HG03108 (cell line): ENCODE measurements around the gene PPP5C.
"Not testable (repeated sequence)": the region's sequence is repeated elsewhere in the genome, so short reads cannot be mapped to it uniquely, and the experiment has no call there.

Source experiments
- ATAC-seq: cut with Tn5 transposase; IDR thresholded peaks from one replicate; pipeline ENCODE4 v1.9.1; 2021; ENCODE audit warnings: moderate library complexity; ENCODE audit not compliant: unreplicated experiment

PPP5C gene

DNA sequence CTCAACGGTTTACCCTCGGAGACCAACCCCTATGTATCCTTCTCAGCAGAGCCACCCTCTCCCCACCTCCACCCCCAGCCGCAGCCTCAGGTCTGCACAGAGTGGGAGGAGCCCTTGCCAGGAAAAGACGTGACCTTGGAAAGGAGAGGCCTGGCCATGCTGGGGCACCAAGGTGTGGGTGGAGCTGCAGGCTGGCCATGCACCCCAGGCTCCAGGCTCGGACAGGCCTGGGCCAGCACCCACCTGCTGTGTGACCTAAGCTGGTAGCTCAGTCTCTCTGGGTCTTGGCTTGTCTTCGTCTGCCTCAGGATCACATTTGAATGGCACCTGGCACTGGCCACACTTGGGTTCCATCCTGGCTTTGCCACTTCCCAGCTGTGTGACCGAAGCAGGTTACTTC is 37.0 kb downstream of the PPP5C start:
- no peak for ATAC-seq

DNA sequence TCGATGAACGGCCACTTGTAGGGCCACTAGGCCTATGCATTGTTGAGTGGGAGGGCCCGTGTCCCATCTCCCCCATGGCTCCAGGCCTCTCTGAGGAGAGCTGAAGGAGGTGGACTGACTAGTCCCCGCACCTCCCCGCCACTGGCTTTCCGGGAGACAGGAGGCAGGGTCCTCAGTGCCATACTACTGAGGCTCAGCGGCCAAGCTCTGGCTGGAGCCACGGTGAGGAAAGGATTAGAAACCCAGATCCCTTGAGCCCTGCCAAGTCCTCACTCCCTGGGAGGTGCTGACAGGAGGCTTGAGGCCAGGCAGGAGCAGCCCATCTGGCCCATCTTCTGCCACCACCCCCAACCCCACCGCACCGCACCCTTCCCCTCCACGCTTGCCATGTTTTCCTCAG is 37.5 kb downstream of the PPP5C start:
- ATAC-seq: no peak

DNA sequence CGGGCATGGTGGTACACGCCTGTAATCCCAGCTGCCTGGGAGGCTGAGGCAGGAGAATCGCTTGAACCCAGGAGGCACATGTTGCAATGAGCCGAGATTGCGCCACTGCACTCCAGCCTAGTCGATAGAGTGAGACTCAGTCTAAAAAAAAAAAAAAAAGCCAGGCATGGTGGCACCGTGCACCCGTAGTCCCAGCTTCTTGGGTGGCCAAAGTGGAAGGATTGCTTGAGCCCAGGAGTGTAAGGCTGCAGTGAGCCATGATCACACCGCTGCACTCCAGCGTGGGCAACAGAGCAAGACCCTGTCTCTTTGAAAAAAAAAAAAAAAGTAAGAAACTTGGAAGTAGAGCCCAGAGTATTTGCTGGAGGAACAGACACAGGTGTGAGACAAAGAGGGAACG is 38.7 kb downstream of the PPP5C start:
- no peak for ATAC-seq

DNA sequence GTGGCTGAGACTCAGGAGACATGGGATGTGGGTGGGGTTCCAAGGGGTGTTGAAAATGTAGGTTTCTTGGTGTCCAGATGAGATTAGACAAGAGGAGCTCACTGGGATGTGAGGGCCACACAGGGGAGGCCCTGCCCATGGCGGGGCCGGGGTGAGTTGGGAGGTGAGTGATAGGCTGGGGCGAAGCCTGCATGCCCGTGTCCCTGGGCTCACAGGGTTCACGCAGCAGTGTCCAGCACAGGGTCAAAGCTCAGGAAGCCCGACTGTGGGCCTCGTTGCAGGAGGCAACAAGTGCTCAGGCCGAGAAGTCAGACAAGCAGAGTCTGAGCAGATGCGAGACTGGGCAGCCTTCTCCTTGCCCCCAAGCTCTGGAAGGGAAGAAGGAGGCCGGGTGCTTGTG is 39.3 kb downstream of the PPP5C start:
- no peak for ATAC-seq

DNA sequence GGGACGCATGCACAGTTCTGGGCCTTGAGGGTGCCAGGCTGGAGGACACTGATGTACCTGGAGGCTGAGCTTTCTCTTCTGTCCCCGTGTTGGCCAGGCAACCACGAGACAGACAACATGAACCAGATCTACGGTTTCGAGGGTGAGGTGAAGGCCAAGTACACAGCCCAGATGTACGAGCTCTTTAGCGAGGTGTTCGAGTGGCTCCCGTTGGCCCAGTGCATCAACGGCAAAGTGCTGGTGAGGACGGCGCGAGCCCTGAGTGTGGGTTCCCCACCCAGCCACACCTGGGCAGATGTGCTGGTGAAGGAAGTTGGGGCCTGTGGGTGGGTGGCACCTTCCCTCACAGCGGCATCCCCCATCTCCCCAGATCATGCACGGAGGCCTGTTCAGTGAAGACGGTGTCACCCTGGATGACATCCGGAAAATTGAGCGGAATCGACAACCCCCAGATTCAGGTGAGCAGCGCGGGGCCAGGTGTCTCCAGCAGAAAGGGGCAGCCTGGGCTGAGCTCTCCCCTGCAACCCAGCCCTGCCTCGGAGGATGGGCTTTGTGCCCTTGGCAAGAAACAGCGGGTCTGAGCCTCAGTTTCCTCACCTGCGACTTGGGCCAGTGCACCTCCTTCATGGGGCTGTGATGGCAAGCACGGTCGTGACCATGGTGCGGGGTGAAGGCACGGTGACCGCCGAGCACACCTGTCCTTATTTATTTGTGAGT is 40.3 kb downstream of the PPP5C start:
- ATAC-seq: no peak

DNA sequence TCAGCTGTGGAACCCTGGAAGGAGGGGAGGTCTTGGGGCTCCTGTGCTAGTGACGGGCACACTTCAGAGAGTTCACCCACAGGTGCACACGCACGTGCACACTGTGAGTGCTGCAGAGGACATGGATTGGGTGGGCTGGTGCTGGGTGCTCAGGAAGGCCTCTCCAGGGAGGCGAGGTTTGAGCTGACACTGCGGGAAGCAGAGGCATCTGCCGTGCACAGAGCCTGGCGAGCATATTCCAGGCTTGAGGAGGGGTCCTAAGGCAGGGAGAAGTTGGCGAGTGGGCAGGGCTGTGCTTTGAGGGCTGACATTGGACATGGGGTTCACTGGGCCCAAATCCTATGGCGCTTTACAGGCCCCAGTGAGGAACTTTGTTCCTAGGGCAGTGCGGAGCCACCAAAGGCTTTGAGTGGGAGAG is 40.8 kb downstream of the PPP5C start:
- ATAC-seq: no peak

DNA sequence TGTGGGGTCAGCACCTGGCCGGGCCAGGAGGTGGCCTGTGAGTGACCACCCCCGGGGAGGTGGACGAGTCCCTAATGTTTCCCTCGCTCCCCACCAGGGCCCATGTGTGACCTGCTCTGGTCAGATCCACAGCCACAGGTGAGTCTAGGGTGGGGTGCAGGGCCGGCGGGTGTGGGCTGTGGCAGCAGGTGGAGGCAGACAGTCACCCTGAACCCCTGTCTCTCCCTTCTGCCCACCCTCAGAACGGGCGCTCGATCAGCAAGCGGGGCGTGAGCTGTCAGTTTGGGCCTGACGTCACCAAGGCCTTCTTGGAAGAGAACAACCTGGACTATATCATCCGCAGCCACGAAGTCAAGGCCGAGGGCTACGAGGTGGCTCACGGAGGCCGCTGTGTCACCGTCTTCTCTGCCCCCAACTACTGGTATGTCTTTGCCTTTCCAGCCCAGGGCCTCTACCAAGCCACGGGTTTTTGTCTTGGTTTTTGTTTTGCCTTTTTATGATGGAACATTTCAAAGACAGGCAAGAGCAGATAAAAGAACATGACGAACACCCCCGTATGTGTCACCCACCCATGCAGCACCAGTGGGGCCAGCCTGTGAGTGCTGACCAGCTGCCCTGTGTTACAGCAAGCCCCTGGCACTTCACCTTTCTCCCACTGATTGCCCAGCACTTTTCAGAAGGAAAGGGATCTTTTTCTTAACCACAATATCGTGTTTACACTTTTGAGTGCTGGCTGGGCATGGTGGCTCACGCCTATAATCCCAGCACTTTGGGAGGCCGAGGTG is 41.6 kb downstream of the PPP5C start:
- no peak for ATAC-seq

DNA sequence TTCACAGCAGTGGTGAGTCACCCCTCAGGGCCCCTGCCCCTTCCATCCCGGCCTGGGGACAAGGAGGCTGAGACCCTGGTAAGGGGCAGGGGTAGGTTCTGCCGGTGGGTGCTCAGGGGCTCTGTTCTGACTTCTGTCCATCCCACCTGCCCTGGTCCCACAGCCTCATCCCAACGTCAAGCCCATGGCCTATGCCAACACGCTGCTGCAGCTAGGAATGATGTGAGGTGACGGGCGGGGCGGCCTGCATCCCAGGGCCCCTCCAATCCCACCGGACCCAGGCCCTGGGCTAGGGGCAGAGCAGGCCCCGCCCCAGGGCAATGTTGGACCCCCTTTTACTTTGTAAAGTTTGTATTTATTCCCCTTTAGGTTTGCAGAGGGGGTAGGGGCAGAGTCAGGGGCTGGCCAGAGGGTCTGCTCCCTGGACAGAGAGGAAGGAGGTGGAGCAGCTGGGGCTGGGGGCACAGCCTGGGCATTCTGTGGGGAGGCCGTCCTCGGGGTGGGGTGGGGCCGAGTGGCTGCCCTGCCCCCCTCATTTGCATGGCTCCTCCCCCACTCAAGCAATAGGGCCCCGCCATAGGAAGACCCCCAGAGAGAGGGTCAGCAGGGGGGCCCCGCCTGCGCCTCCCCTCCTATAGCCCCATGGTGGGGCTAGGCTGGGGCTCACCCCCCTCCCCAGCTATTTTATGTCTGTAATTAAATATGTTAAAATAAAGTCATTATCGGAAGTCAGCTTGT is 43.4 kb downstream of the PPP5C start:
- no peak for ATAC-seq

DNA sequence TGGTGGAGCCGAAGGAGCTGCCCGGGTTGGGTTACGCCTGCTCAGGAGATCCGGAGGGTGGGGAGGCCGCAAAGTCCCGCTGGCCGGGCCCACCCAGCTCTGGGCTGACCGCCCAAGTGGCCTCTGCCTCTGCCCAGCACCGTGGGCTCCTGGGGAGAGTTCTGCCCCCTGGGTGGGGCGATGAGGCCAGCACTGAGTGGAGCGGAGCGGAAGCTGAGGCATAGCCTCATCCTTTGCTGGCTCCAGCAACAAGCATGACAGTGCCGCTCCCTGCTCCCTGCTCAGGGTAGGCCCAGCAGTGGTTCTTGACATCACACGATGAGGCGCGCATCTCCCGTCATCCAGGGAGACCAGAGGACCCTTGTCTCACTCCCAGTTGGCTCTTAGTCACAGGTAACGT is 44.0 kb downstream of the PPP5C start:
- no peak for ATAC-seq

DNA sequence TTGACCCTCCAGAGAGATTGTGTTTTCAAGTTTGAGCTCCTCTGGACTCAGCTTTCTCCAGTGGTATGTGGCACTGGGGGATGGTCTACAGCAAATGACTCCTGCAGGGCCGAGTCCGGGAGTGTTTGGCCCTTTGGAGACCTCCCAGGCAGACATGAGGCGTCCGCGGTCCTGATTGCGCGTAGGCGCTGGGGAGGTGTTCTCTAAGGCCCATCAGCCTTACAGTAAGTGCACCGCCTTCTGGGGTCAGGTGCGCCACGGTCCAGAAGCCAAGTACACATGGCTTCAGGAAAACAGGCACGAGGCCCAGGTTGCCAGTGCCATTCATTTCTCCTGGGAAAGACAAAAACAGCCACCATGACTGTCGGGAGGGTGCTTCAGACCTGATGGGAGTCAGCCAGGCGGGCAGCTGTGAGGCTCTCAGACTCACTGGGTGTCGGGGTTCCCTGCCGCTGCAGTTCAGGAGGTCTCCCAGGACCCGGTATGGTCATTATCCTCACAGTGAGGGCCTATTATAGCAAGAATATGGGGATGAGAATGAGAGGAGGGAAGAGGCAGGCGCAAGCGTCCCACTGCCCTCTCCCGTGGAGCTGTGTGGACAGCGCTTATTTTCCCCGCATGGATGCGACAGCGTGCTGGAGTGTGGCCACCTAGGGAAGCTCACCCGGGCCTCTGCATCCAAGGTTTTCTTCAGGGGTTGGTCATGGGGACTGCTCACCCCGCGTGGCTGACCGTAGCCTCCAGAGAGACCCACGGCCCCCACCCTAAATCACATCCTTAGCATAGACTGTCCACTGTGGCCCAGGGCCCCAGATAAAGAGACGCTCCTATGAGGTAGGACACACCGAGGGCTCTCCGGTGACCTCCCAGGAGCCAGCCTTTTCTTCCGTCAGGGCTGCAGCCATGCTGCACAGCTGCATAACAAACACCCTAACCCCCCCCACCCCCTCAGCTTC is 44.7 kb downstream of the PPP5C start:
- ATAC-seq: no peak

DNA sequence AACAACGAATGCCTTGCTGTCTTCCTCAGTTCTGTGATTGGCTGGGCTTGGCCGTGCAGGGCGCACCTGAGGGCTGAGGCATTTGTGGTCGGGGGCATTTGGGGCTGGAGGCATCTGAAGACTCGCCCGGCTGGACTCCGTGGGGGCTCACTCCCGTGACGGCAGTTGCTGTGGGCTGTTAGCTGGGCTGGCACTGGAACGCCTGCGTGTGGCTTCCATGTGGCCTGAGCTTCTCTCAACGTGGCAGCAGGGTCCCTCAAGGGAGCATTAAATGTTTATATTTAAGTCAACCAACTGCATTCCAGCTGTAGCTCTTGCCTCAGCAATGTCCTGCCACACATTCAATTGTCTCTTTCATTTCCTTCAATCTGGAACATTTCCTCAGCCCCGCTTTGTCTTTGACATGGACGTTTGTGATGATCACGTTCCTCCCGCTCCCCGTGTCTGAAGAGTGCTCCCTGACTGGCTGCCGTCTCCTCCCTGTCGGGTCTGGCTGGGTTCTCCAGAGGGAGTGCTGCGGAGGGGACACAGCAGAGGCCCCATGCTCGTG is 45.4 kb downstream of the PPP5C start:
- ATAC-seq: no peak

DNA sequence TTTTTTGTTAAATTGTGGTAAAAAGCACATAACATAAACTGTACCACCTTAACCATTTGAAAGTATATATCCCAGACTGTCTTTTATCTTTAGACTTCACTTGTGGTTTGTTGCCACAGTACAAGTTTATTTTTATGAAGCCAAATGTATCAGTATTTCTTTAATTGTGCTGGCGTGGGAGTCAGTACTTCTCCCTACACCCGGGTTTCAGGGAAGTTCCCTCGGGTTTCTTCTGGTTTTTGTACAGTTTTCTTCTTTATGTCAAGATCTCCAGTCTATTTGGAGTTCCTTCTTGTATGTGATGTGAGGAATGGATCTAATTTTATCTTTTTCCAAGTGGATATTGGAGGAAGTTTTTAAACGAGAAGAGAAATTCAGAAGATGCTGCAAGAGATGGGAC is 46.0 kb downstream of the PPP5C start:
- ATAC-seq: no peak

DNA sequence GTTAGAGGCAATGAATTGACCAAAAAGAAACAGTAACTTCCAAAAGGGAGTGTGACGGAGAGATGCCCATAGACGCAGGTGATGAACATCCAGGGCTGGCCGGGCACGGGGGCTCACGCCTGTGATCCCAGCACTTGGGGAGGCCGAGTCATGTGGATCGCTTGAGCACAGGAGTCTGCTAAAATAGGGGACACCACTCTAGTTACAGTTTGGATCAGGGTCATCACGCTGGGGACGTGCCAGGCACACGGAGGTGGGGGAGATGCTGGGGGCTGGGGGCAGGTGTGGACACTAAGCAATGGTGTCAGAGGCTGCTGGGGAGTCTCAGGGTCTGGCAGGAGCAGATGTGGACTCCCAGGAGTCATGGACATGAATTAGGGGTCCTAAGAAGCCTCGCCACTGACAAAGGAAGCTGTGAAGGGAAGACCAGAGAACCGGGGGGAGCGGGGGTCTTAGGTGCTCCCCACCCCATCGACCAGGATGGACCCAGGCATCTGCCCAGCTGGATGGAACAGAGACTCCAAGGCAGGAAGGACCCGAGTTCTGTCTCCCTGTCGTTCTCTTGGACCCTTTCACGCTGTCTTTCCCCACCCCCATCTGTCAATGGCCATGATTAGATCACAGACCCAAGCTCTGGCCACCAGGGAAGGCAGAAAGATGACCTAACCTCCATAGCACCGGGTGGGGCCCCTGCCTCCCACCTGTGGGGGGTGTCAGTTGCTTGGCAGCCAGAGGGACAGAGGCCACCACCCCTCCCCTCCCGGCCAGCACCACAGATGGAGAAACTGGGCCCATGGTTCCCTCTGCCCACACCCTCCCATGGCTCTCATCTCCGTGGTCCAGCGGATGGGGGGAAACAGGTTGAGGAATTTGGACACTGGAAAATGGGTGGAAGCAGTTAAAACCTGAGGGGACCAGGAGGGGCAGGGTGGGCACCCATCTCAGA is 46.8 kb downstream of the PPP5C start:
- no peak for ATAC-seq

DNA sequence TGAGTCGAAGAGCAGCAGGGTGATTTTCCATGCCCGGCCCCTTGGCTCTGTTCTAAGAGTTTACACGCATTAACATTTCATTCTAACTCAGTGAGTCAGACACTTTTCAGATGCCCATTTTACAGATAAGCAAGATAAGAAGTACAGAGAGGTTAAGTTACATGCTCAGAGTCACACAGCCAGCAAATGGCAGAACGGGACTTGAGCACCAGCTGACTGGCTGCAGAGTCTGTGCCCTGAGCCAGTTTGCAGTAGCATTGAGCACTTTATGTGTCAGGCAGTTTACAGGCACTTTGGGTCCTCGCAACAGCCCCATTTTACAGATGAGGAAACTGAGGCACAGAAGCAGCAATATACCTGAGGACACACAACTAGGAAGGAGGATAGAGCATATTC is 47.5 kb downstream of the PPP5C start:
- ATAC-seq: no peak

DNA sequence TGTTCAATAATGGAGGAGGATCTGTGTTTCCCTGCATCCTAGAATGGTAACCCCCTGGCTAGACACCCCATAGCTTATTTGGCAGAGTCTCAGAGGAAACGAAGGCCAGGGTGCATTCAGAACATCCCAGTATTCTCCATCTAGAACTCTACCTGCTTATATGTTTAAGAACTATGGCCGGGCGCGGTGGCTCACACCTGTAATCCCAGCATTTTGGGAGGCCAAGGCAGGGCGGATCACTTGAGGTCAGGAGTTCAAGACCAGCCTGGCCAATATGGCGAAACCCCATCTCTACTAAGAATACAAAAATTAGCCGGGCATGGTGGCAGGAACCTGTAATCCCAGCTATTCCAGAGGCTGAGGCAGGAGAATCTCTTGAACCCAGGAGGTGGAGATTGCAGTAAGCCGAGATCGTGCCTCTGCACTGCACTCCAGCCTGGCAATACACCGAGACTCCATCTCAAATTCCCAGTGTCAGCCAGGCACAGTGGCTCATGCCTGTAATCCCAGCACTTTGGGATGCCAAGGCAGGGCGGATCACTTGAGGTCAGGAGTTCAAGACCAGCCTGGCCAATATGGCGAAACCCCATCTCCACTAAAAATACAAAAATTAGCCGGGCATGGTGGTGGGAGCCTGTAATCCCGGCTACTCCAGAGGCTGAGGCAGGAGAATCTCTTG is 51.1 kb downstream of the PPP5C start:
- ATAC-seq: not testable (repeated sequence)

DNA sequence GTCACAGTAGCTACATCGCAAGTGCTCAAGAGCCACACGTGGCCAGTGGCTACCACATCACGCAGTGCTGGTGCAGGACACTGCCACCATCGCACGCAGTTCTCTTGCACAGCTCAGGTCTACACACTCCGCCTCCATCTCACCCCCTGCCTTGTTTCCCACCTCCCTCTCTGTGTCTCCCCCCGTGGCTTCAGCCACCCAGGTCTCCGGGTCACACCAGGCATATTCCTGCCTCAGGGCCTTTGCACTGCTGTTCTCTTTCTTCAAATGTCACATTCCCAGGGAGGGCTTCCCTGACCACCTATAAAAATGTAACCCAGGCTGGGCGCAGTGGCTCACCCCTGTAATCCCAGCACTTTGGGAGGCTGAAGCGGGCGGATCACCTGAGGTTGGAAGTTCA is 55.8 kb downstream of the PPP5C start:
- no peak for ATAC-seq

DNA sequence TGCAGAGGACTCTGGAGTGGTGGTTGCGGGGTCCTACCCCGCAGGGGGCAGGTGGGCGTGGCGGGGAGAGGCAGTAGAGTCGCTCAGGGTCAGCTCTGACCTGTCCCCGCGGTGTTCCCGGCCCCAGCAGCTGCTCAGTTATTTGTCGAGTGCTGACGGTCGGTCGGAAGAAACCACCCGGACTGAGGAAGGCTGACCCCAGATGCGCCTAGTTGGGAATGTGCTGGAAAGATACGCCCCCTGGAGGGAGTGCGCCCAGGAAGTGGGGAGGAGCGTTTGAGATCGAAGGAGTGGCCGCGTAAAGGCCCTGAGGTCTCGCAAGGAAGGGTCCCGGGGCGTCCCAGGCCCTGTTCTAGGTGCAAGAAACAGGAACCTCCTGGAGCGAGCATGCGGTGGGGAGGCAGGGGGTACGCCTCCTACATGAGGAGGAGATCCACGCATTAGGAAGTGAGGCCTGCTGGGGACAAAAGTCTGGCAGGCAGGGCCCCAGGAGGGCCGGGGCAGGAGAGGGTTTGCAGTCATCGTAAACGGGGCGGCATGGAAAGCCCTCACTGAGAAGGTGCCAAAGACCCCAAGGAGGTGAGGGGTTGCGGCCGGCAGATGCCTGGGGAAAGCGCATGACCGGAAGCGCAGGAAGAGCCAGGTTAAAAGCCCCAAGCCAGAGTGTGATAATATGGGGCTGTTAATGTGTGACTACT is 57.3 kb downstream of the PPP5C start:
- no peak for ATAC-seq

DNA sequence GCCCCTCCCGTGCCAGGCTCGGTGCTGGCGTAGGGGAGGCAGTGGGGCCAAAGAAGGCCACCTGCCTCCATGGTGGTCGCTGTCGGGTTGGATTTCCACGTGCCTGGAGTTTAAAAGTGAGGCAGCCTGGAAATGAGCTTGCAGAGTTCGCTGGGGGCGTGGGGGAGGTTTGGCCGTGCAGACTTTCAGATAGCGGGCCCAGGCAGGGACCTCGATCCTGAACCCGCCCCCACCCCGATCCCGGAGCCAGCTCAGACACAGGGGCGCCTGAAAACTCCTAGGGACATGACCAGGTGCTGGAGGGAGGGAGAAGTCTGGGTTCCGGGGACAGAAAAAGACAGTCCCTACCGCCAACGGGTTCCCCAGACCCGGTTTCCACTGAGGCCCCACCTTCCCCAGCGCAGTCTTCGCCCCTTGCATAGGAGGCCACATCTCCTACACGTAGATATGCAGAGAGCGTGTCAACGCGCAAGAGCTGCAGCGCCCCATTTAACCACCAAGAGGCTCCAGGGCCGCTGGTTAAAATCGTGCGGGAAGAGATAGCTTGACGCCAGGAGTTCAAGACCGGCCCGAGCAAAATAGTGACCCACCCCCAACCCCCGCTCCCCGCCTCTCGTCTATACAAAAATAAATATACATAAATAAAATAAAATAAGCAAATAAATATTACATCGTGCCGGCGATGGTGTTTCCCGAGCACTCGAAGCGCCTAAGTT is 58.0 kb downstream of the PPP5C start:
- ATAC-seq: no peak
